Measurements from ENCODE around the gene CHD1. TPM values are rescaled to one million over a fixed set of nuclear protein-coding genes. Genes with fewer than 3 reads are reported as not detected.

CHD1 gene
- total RNA-seq, 1 donor from 2014 or later = 35.5 TPM

GRCh38 chr5:98898743-98899142 is 30.1 kb downstream of the CHD1 start:
- H3K4me1 ChIP-seq = no peaks in the 10 kb centered on the region
- intact Hi-C loops (cut with DNase I) = no loop called here
- peaks cover 68 to 82% of the 10 kb centered on the region in 2 donors for H3K36me3 ChIP-seq
- TF ChIP-seq CTCF (IDR thresholded peaks at IDR 0.05) = no peak
- DNase-seq (ENCODE audit: low spot score in 2 of 2) = no peak
- no peaks in the 10 kb centered on the region for H3K9me3 ChIP-seq
- no peaks in the 10 kb centered on the region for H3K27me3 ChIP-seq
- H3K4me3 ChIP-seq = no peak overlapping the region
- H3K27ac ChIP-seq = no peak overlapping the region

GRCh38 chr5:98891591-98891990 is 37.2 kb downstream of the CHD1 start:
- no peak overlapping the region for H3K27ac ChIP-seq
- H3K9me3 ChIP-seq = no peaks in the 10 kb centered on the region
- H3K4me1 ChIP-seq = no peaks in the 10 kb centered on the region
- H3K4me3 ChIP-seq = no peak overlapping the region
- H3K36me3 ChIP-seq = peaks cover 67 to 85% of the 10 kb centered on the region in 2 donors
- H3K27me3 ChIP-seq = no peaks in the 10 kb centered on the region
- intact Hi-C loops (cut with DNase I) = no loop called here
- DNase-seq (ENCODE audit: low spot score in 2 of 2) = no peak
- no peak for TF ChIP-seq CTCF (IDR thresholded peaks at IDR 0.05)

- no peak overlapping the region for H3K4me3 ChIP-seq
- H3K9me3 ChIP-seq = no peaks in the 10 kb centered on the region
- no peak for TF ChIP-seq CTCF (IDR thresholded peaks at IDR 0.05)
- DNase-seq (ENCODE audit: low spot score in 2 of 2) = no peak
- intact Hi-C loops (cut with DNase I) = no loop called here
- H3K4me1 ChIP-seq = no peaks in the 10 kb centered on the region
- no peaks in the 10 kb centered on the region for H3K27me3 ChIP-seq
- H3K36me3 ChIP-seq = peaks cover 58 to 74% of the 10 kb centered on the region in 2 donors
- H3K27ac ChIP-seq = no peak overlapping the region
Observed at GRCh38 chr5:98880598-98880997, 48.2 kb downstream of the CHD1 start.

- Histone ChIP-seq H3K27ac (no peak overlapping the region), H3K9me3 (no peaks in the 10 kb centered on the region), H3K4me3 (no peak overlapping the region), H3K27me3 (no peaks in the 10 kb centered on the region), H3K4me1 (no peaks in the 10 kb centered on the region), H3K36me3 (peaks cover 55 to 71% of the 10 kb centered on the region in 2 donors)
- no peak for DNase-seq (ENCODE audit: low spot score in 2 of 2)
- intact Hi-C loops (cut with DNase I) = no loop called here
- TF ChIP-seq CTCF (IDR thresholded peaks at IDR 0.05) = no peak
Observed at GRCh38 chr5:98880151-98880550, 48.7 kb downstream of the CHD1 start.

DNA sequence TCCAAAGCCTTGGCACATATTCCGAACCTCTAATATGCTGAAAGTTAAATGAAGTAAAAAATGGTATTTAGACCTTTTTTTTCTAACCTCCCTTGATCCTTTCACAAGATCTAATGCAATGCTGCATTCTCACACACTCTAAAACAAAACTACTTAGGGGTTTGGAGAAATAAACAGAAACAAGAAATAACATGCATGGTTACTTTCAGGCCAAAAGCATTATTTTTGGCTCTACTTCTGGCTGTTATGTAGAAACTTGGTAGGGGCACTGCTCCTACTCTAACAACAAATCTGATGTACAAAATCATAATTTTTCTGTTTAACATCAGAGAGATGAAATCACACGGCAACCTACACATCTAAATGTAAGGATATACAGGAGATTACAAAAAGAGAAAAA is 51.2 kb downstream of the CHD1 start:
- Histone ChIP-seq H3K27ac (no peak overlapping the region), H3K4me1 (no peaks in the 10 kb centered on the region), H3K9me3 (no peaks in the 10 kb centered on the region), H3K36me3 (peaks cover 45 to 78% of the 10 kb centered on the region in 2 donors), H3K27me3 (no peaks in the 10 kb centered on the region), H3K4me3 (no peak overlapping the region)
- no peak for TF ChIP-seq CTCF (IDR thresholded peaks at IDR 0.05)
- intact Hi-C loops (cut with DNase I) = no loop called here
- DNase-seq (ENCODE audit: low spot score in 2 of 2) = no peak

DNA sequence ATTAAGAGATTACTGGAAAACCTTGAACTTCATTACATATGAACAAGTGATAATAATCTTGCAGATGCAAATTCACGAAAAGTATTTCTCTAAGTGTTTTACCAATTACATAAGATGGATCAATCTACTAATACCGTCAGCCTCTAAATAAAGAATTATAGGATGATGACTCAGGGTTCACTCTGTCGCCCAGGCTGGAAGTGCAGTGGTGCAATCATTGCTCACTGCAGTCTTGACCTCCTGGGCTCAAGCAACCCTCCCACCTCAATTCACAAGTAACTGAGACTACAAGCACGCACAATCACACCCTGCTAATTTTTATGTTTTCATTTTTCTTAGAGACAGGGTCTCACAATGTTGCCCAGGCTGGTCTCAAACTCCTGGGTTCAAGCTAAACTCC is 56.1 kb downstream of the CHD1 start:
- no peak for DNase-seq (ENCODE audit: low spot score in 2 of 2)
- no peaks in the 10 kb centered on the region for H3K4me1 ChIP-seq
- H3K4me3 ChIP-seq = no peak overlapping the region
- no peaks in the 10 kb centered on the region for H3K9me3 ChIP-seq
- H3K27ac ChIP-seq = no peak overlapping the region
- intact Hi-C loops (cut with DNase I) = no loop called here
- peaks cover 47 to 80% of the 10 kb centered on the region in 2 donors for H3K36me3 ChIP-seq
- no peaks in the 10 kb centered on the region for H3K27me3 ChIP-seq
- no peak for TF ChIP-seq CTCF (IDR thresholded peaks at IDR 0.05)

All from ascending aorta (tissue), 2 donors.